CD4-positive, alpha-beta T cell treated with Interleukin-2 at 100 ng/mL for 4 hours (primary cell): ENCODE data around the gene LMLN.
"Not testable (repeated sequence)": the region's sequence is repeated elsewhere in the genome, so short reads cannot be mapped to it uniquely, and the experiment has no call there.

Experiments used
- DNase-seq: peaks from one replicate; pipeline ENCODE4 v3.0.0-alpha.2; 2020; ENCODE audit warnings: low spot score

LMLN gene

DNA sequence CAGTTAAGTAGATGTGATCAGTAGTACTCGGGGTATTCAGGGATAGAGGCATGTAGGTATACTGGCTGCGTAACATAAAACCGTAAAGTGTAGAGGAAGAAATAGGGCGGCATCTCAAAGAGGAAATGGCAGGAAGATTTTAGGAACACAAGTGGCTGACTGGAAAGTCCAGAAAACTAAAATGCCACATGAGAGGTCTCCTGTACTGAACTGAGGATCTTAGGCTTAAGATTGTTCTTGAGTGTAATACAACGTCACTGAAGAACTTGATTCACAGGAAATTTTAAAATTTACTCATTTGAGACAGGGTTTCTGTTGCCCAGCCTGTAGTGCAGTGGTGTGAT, 2.3 kb upstream of the LMLN start:
- DNase-seq: no peak

DNA sequence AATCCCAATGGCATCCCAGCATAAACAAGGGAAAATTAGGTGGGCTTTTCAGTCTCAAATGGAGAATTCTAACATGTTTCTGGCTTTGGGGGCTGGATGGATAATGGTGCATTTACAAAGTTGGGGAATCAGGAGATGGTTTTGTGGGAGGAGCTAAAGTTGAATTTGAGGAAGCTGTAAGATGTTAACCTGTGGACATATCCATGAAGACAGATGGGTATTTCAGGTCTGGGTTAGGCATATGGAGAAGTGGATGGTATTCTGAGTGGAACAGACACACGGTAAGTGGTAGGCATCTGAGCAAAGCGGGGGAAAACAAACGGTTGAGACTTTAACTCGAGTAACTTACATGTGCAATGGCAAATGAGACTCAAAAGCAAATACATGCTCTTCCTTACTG, 1.7 kb upstream of the LMLN start:
- no peak for DNase-seq

DNA sequence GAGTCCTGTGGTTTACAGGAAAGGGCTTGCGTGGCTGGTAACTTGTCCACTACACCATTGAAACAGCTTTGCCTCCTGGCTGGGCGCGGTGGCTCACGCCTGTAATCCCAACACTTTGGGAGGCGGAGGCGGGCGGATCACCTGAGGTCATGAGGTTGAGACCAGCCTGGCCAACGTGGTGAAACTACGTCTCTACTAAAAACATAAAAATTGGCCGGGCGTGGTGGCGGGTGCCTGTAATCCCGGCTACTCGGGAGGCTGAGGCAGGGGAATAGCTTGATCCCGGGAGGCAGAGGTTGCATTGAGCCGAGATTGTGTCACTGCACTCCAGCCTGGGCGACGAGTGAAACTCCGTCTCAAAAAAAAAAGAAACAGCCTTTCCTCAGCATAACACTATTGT, 1.2 kb upstream of the LMLN start:
- not testable (repeated sequence) for DNase-seq

- no peak for DNase-seq
Measured at GRCh38 chr3:197959500-197959890, 522 bp upstream of the LMLN start.

GRCh38 chr3:197960694-197961581, 921 bp downstream of the LMLN start:
- DNase-seq: peak; percentile 43

- DNase-seq: no peak
Measured at GRCh38 chr3:197961582-197961945, 1.5 kb downstream of the LMLN start.

DNA sequence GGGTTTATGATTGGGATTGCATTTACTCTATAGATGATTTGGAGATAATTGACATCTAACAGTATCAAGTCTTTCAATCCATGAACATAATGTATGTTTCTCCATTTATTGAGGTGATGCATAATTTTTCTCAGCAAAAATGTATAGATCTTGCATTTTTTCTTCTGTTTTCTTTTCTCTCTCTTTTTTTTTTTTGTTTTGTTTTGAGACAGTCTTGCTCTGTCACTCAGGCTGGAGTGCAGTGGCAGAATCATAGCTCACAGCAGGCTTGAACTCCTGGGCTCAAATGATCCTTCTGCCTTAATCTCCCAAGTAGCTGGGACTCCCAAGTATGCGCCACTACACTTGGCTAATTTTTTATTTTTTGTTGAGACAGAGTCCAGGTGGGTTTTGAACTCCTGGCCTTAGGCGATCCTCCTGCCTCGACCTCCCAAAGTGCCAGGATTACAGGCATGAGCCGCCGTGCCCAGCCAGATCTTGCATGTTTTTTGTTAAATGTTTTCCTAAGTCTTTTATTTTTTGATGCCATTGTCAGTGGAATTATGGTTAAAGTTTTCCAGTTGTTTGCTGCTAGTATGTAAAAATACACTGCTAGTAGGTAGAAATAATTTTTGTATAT, 3.1 kb downstream of the LMLN start:
- DNase-seq: no peak

DNA sequence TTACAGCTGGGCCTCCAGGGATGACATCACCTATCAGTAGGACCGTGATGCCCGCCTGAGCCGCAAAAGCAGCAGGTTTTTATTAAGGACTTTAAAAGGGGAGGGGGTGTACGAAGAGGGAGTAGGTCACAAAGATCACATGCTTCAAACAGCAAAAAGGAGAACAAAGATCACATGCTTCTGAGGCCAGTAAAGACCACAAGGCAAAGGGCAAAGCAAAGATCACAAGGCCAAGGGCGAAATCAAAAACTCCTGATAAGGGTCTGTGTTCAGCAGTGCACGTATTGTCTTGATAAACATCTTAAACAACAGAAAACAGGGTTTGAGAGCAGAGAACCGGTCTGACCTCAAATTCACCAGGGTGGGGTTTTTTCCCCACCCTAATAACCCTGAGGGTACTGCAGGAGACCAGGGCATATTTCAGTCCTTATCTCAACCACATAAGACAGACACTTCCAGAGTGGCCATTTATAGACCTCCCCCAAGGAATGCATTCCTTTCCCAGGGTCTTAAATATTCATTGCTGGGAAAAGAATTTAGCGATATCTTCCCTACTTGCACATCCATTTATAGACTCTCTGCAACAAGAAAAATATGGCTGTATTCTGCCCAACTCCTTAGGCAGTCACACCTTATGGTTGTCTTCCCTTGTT, 7.4 kb downstream of the LMLN start:
- not testable (repeated sequence) for DNase-seq

GRCh38 chr3:197970588-197970987, 10.6 kb downstream of the LMLN start:
- no peak for DNase-seq

- DNase-seq: no peak
Measured at GRCh38 chr3:197974016-197974415, 14.0 kb downstream of the LMLN start.

GRCh38 chr3:197975311-197975710, 15.3 kb downstream of the LMLN start:
- no peak for DNase-seq

- no peak for DNase-seq
Measured at GRCh38 chr3:197983076-197983475, 23.1 kb downstream of the LMLN start.

DNA sequence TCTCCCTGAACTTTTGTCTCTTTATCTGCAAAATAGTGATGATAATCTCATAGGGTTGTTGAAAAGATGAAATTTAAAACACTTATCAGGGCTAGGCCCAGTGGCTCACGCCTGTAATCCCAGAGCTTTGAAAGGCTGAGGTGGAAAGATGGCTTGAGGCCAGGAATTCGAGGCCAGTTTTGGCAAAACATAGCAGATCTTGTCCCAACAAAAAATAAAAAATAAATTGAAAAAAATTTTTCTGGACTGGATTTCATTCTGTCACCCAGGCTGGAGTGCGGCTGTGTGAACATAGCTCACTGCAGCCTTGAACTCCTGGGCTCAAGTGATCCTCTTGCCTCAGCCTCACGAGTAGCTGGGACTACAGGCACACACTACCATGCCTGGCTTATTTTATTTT, 29.6 kb downstream of the LMLN start:
- no peak for DNase-seq

GRCh38 chr3:197994736-197995135, 34.7 kb downstream of the LMLN start:
- DNase-seq: no peak

GRCh38 chr3:197996855-197997254, 36.8 kb downstream of the LMLN start:
- no peak for DNase-seq

DNA sequence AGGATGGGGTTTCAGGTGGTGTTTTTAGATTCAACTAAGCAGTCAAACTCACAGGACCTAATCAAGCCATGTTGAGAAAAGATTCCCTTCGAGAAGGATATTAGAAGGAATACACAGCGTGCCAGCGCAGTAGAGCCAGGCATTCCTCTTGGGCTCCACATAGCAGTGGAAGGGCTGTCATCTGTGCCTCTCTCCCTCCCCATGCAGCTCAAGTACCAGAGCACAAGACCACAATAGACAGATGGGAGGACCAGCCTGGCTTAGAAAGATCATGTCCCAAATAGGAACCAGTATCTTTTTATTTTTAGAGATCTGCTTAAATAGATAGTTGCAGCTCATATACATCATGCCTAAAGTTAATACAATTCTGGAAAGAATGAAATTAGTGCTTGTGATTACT, 37.9 kb downstream of the LMLN start:
- no peak for DNase-seq

GRCh38 chr3:198017090-198017489, 57.1 kb downstream of the LMLN start:
- DNase-seq: no peak

DNA sequence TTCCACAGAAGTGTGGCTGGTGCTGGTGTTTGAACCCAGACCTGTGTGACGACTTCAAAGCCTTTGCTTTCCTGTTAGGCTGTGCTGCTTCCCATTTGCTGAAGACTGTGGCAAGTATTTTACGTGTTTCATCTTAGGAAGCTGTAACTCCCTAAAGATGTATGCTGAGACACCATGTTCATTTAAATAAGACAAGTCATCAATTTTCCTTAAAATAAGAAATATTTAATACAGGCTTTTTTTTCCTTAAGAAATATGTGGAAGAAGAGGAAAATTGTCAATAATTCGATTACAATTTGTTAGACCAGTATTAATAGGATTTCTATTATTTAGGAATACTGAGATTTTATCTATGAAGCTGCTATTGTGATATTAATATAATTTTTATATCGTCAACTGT, 58.4 kb downstream of the LMLN start:
- no peak for DNase-seq

- no peak for DNase-seq
Measured at GRCh38 chr3:198019115-198019514, 59.1 kb downstream of the LMLN start.

DNA sequence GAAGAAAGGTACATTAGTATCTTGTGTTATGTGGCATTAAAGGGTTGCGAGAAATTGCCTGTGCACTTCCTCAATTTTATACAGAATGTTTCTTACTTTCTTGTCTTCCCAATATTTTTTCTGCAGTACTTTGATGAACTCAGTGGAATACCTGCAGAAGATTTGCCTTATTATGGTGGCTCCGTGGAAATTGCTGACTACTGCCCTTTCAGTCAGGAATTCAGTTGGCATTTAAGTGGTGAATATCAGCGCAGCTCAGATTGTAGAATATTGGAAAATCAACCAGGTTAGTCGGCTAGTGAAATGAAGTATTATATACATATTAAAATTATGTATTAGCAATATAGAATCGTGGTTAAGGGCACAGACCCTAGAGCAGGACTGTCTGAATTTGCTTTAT, 61.3 kb downstream of the LMLN start:
- DNase-seq: no peak

DNA sequence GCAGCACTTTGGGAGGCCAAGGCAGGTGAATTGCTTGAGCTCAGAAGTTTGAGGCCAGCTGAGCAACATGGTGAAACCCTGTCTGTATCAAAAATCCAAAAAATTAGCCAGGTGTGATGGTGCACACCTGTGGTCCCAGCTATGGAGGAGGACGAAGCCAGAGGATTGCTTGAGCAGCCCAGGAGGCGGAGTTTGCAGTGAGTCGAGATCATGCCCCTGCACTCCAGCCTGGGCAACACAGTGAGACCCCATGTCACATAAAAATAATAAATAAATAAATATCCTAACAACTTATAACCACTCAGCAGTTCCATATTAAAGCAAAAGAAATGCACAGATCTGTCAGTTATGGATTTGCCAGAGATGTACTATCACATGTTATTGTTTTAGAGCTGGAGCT, 62.6 kb downstream of the LMLN start:
- no peak for DNase-seq

DNA sequence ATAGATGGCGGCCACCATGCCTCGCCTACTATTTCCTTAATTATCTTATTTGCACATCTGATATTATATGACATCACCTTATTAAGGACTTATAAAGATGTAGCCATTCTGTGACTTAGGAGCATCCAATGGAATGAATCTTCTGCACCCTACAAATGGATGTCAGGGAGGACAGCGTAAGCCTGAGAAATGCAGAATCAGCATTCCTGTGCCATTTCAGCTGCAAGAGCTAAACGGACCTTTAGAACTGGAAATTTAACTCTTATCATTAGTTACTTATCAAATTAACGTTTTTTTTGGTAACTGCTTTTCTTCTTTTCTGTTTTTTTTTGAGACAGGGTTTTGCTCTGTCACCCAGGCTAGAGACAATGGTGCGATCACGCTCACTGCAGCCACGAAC, 65.6 kb downstream of the LMLN start:
- DNase-seq: no peak

GRCh38 chr3:198026620-198027019, 66.6 kb downstream of the LMLN start:
- no peak for DNase-seq
